ENCODE data around the gene PPAN.
A peak's percentile ranks its signal among the peaks of the same experiment; 100 is the strongest.

The PPAN gene

GRCh38 chr19:10102787-10103236 is 3.4 kb upstream of the PPAN start:
- in situ Hi-C loops (cut with HindIII; ENCODE audit: low sequenced_read_pairs): no loop called here
- no peak overlapping the region for H3K4me3 ChIP-seq (ENCODE audit: low read depth, low read length)
- no peak for TF ChIP-seq CTCF (IDR thresholded peaks at IDR 0.05; ENCODE audit: low read depth, low read length)
- DNase-seq (ENCODE audit: low read depth, low spot score): no peak

- no peak for TF ChIP-seq CTCF (IDR thresholded peaks at IDR 0.05; ENCODE audit: low read depth, low read length)
- H3K4me3 ChIP-seq (ENCODE audit: low read depth, low read length): no peak overlapping the region
- no peak for DNase-seq (ENCODE audit: low read depth, low spot score)
Observed at GRCh38 chr19:10104130-10104513, 2.0 kb upstream of the PPAN start.

GRCh38 chr19:10104665-10105508 is 1.3 kb upstream of the PPAN start:
- no peak overlapping the region for H3K4me3 ChIP-seq (ENCODE audit: low read depth, low read length)
- in situ Hi-C loops (cut with HindIII; ENCODE audit: low sequenced_read_pairs): no loop called here
- DNase-seq (ENCODE audit: low read depth, low spot score): no peak
- no peak for TF ChIP-seq CTCF (IDR thresholded peaks at IDR 0.05; ENCODE audit: low read depth, low read length)

More at GRCh38 chr19:10104130-10104513, 2.0 kb upstream of the PPAN start:
- in situ Hi-C loops (cut with HindIII; ENCODE audit: low sequenced_read_pairs): no loop called here

- in situ Hi-C loops (cut with HindIII; ENCODE audit: low sequenced_read_pairs): no loop called here
- DNase-seq (ENCODE audit: low read depth, low spot score): no peak
- TF ChIP-seq CTCF (IDR thresholded peaks at IDR 0.05; ENCODE audit: low read depth, low read length): no peak
- H3K4me3 ChIP-seq (ENCODE audit: low read depth, low read length): peak overlapping the region; percentile 16
Observed at GRCh38 chr19:10105509-10106099, 558 bp upstream of the PPAN start.

- H3K4me3 ChIP-seq (ENCODE audit: low read depth, low read length): peak overlapping the region; percentile 91
- in situ Hi-C loops (cut with HindIII; ENCODE audit: low sequenced_read_pairs): no loop called here
- no peak for DNase-seq (ENCODE audit: low read depth, low spot score)
- no peak for TF ChIP-seq CTCF (IDR thresholded peaks at IDR 0.05; ENCODE audit: low read depth, low read length)
Observed at GRCh38 chr19:10107254-10107653, 1.1 kb downstream of the PPAN start.

- in situ Hi-C loops (cut with HindIII; ENCODE audit: low sequenced_read_pairs): no loop called here
- H3K4me3 ChIP-seq (ENCODE audit: low read depth, low read length): no peak overlapping the region
- no peak for TF ChIP-seq CTCF (IDR thresholded peaks at IDR 0.05; ENCODE audit: low read depth, low read length)
- DNase-seq (ENCODE audit: low read depth, low spot score): no peak
Observed at GRCh38 chr19:10107817-10108367, 1.7 kb downstream of the PPAN start.
